Measurements from ENCODE around the gene ELN.

The ELN gene

DNA sequence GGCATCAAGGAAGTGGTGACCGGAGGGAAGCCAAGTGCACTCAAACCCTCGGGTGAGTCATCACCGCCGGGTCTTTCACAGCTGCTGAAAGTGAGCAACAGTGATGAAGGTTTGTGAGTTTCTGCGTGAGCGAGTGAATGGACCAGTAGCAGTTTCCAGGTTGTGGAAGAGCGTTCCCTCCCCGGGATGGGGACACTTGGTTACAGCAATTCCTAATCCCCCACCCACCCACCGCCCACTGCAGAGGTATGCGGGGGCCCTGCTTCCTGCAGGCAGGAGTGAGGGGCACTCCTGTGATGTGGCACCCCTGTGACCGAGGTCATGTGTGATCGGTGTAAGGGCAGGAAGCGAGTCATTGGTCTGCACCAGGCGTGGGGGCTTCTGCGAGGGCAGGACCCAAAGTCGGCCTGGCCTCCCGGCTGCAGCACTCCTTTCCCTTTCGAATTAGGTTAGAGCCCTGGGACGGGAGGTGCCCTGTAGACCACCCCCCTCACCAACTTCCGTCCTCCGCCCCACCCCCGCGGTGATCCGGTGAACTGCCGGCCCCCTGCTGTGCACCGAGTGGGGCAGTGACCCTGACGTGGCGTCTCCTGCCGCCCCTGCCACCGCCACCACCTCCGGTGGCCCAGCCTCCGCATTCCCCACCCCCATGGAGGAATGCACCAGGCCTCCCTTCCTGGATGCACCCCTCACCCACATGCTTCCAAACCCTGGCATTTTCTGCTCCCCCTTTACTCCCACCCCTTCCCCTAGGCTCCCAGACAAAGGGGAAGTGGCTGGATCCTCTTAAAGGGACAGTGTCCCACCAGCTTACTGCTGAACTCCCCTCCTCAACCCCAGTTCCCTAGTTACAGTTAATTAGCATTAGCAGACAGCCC, 66.5 kb downstream of the ELN start:
- H3K4me3 ChIP-seq (ENCODE audit: low read depth, low read length): peak overlapping the region; percentile 74
- TF ChIP-seq, protein P1, sequence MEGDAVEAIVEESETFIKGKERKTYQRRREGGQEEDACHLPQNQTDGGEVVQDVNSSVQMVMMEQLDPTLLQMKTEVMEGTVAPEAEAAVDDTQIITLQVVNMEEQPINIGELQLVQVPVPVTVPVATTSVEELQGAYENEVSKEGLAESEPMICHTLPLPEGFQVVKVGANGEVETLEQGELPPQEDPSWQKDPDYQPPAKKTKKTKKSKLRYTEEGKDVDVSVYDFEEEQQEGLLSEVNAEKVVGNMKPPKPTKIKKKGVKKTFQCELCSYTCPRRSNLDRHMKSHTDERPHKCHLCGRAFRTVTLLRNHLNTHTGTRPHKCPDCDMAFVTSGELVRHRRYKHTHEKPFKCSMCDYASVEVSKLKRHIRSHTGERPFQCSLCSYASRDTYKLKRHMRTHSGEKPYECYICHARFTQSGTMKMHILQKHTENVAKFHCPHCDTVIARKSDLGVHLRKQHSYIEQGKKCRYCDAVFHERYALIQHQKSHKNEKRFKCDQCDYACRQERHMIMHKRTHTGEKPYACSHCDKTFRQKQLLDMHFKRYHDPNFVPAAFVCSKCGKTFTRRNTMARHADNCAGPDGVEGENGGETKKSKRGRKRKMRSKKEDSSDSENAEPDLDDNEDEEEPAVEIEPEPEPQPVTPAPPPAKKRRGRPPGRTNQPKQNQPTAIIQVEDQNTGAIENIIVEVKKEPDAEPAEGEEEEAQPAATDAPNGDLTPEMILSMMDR (IDR thresholded peaks at IDR 0.05; ENCODE audit: borderline replicate concordance, insufficient read depth, low read depth, low read length): no peak

DNA sequence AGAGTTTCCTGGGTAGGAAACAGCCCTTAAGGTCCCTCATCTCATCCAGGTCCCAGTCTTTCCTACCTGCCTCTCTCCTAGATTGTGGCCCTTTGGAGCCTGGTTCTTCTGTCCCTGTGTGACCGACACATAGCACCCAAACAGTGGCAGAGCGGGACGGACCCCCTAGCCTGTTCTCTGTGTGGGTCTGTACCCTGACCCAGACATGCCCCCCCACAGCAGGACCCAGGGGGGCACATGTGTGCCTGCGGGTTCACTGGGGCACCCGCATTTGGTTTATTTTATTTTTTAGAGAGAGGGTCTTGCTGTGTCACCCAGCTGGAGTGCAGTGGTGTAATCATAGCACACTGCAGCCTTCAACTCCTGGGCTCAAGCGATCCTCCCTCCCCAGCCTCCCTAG, 67.2 kb downstream of the ELN start:
- TF ChIP-seq, protein P1 (IDR thresholded peaks at IDR 0.05; ENCODE audit: borderline replicate concordance, insufficient read depth, low read depth, low read length): no peak
- peak overlapping the region; percentile 74 for H3K4me3 ChIP-seq (ENCODE audit: low read depth, low read length)

DNA sequence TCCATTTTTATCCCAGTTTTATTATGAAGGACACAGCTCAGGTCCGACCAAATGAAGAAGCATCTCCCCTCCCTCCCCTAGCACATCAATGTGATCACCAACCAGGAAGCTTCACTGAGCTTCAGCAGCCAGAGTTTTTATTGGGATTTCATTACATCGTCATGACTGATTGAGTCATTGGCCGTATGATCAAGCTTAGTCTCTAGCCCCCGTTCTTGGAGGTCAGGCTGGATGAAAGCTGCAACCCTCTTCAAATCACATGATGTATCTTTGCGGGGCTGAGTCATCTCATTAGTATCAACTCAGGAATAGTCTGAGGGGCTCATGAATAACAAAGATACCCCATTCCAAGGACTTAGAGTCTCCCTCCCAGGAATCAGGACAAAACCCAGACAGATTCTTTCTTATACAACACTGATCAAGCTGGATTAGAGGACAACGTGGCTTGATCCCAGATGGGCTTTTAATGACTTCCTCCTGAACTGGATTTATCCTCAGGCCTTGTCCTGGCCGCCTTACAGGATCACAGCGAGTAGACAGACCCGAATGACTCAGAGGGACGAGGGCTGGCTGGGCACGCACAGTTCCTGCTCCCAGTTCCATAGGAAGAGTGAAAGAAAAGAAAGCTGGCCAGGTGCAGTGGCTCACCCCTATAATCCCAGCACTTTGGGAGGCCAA, 70.1 kb downstream of the ELN start:
- no peak overlapping the region for H3K4me3 ChIP-seq (ENCODE audit: low read depth, low read length)
- TF ChIP-seq, protein P1 (IDR thresholded peaks at IDR 0.05; ENCODE audit: borderline replicate concordance, insufficient read depth, low read depth, low read length): no peak

DNA sequence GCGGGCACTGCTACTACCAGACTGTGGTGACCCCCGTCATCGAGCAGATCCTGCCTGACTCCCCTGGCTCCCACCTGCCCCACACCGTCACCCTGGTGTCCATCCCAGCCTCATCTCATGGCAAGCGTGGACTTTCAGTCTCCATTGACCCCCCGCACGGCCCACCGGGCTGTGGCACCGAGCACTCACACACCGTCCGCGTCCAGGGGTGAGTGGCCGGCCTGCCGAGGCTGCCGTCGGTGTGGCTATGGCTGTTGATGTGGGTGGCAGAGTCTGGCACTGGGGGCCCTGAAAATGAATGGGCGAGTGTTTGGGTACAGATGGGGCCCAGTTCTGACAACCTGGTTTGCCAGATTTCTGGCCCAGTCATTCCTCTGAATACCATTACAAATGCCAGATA, 71.1 kb downstream of the ELN start:
- no peak overlapping the region for H3K4me3 ChIP-seq (ENCODE audit: low read depth, low read length)
- TF ChIP-seq, protein P1 (IDR thresholded peaks at IDR 0.05; ENCODE audit: borderline replicate concordance, insufficient read depth, low read depth, low read length): no peak

DNA sequence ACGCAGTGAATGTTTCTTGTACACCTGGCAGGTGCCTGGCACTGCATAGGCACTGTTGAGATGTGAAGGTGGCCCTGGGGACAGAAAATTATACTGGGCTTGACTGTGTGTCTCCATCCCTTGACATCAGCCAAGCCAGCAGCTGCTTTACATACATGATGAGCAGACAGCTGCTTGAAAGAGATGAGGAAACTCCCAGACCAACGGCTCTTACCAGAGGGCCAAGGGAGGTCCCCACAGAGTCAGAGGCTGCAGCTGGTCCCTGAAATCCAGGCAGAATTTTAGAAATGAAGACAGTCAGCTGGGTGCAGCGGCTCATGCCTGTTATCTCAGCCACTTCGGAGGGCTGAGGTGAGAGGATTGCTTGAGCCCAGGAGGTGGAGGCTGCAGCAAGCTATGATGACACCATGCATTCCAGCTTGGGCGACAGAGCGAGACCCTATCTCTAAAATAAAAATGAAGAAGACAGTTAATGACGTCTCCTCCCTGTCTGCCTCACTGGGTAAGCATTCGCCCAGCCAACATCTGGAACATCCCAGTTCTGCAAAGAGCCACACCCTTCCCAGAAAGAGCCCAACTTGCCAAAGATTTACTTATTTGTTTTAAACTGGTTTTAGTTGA, 73.2 kb downstream of the ELN start:
- no peak overlapping the region for H3K4me3 ChIP-seq (ENCODE audit: low read depth, low read length)
- TF ChIP-seq, protein P1 (IDR thresholded peaks at IDR 0.05; ENCODE audit: borderline replicate concordance, insufficient read depth, low read depth, low read length): no peak

DNA sequence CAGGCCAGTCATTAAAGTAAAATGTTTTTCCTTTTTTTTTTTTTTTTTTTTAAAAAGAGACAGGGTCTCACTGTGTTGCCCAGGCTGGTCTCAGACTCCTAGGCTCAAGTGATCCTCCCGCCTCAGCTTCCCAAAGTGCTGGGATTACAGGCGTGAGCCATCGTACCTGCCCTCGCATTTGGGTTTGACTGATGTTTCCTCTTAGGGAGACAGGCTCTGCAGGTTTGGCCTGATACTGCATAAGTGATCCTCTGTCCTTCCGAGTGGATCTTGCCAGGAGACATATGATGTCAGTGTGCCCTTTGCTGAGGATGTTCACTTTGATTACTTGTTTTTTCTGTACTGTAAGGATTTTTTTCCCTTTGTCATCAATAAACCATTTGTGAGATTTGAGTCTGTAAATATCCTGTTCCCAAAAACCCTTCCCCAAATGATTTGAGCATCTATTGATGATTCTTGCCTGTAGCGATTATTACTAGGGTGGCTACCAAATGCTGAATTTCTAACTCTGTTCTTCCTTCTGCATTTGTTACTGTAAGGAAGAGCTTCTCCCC, 75.3 kb downstream of the ELN start:
- TF ChIP-seq, protein P1 (IDR thresholded peaks at IDR 0.05; ENCODE audit: borderline replicate concordance, insufficient read depth, low read depth, low read length): no peak

More for the DNA sequence above, 75.3 kb downstream of the ELN start:
- H3K4me3 ChIP-seq (ENCODE audit: low read depth, low read length): no peak overlapping the region
